Measurements from ENCODE around the gene CHD9. TPM values are rescaled to one million over a fixed set of nuclear protein-coding genes. Genes with fewer than 3 reads are reported as not detected.
"Not testable (repeated sequence)": the region's sequence is repeated elsewhere in the genome, so short reads cannot be mapped to it uniquely, and the experiment has no call there.

The CHD9 gene
- total RNA-seq, 4 donors from 2014 or later = 46.9 to 174 (median 133) TPM

- DNase-seq = no peak
- H3K27ac ChIP-seq = no peak overlapping the region
- no peaks in the 10 kb centered on the region for H3K27me3 ChIP-seq
- peaks cover 0 to 4% of the 10 kb centered on the region in 2 donors for H3K4me1 ChIP-seq
- TF ChIP-seq CTCF (IDR thresholded peaks at IDR 0.05) (no peak), POLR2A (IDR thresholded peaks at IDR 0.05) (no peak)
- intact Hi-C loops (cut with DNase I; ENCODE audit: low total_unique reads) = no loop called here
- H3K4me3 ChIP-seq = no peak overlapping the region
- H3K9me3 ChIP-seq = no peaks in the 10 kb centered on the region
- no peaks in the 10 kb centered on the region for H3K36me3 ChIP-seq
These were observed 120.3 kb downstream of the CHD9 start for GRCh38 chr16:53175118-53175517.

- TF ChIP-seq POLR2A (IDR thresholded peaks at IDR 0.05) (no peak), CTCF (IDR thresholded peaks at IDR 0.05) (no peak)
- Histone ChIP-seq H3K27ac (no peak overlapping the region), H3K27me3 (no peaks in the 10 kb centered on the region), H3K4me1 (peaks cover 0 to 4% of the 10 kb centered on the region in 2 donors), H3K36me3 (no peaks in the 10 kb centered on the region), H3K9me3 (no peaks in the 10 kb centered on the region), H3K4me3 (no peak overlapping the region)
- intact Hi-C loops (cut with DNase I; ENCODE audit: low total_unique reads) = no loop called here
- DNase-seq = no peak
These were observed 121.6 kb downstream of the CHD9 start for GRCh38 chr16:53176434-53176833.

GRCh38 chr16:53183442-53183841 lies 128.7 kb downstream of the CHD9 start:
- no peaks in the 10 kb centered on the region for H3K4me1 ChIP-seq
- intact Hi-C loops (cut with DNase I; ENCODE audit: low total_unique reads) = no loop called here

GRCh38 chr16:53185741-53186140 lies 130.9 kb downstream of the CHD9 start:
- H3K4me3 ChIP-seq; DNase-seq; H3K4me1 ChIP-seq; intact Hi-C loops (cut with DNase I; ENCODE audit: low total_unique reads); H3K27ac ChIP-seq; H3K27me3 ChIP-seq; H3K9me3 ChIP-seq; H3K36me3 ChIP-seq: not testable (repeated sequence)

More at GRCh38 chr16:53183442-53183841, 128.7 kb downstream of the CHD9 start:
- H3K27ac ChIP-seq = no peak overlapping the region
- no peak overlapping the region for H3K4me3 ChIP-seq
- no peaks in the 10 kb centered on the region for H3K9me3 ChIP-seq
- TF ChIP-seq CTCF (IDR thresholded peaks at IDR 0.05) = no peak
- no peak for TF ChIP-seq POLR2A (IDR thresholded peaks at IDR 0.05)
- DNase-seq = no peak
- H3K27me3 ChIP-seq = no peaks in the 10 kb centered on the region
- H3K36me3 ChIP-seq = no peaks in the 10 kb centered on the region

- no peaks in the 10 kb centered on the region for H3K9me3 ChIP-seq
- DNase-seq = no peak
- no peak overlapping the region for H3K27ac ChIP-seq
- no peaks in the 10 kb centered on the region for H3K27me3 ChIP-seq
- H3K4me1 ChIP-seq = no peaks in the 10 kb centered on the region
- TF ChIP-seq CTCF (IDR thresholded peaks at IDR 0.05) (no peak), POLR2A (IDR thresholded peaks at IDR 0.05) (no peak)
- intact Hi-C loops (cut with DNase I; ENCODE audit: low total_unique reads) = no loop called here
- no peaks in the 10 kb centered on the region for H3K36me3 ChIP-seq
- no peak overlapping the region for H3K4me3 ChIP-seq
These were observed 133.0 kb downstream of the CHD9 start for GRCh38 chr16:53187775-53188174.

- intact Hi-C loops (cut with DNase I; ENCODE audit: low total_unique reads) = no loop called here
- no peaks in the 10 kb centered on the region for H3K4me1 ChIP-seq
- H3K27me3 ChIP-seq = no peaks in the 10 kb centered on the region
- no peak overlapping the region for H3K27ac ChIP-seq
- DNase-seq = no peak
- no peaks in the 10 kb centered on the region for H3K9me3 ChIP-seq
- no peaks in the 10 kb centered on the region for H3K36me3 ChIP-seq
- TF ChIP-seq POLR2A (IDR thresholded peaks at IDR 0.05) (no peak), CTCF (IDR thresholded peaks at IDR 0.05) (no peak)
- no peak overlapping the region for H3K4me3 ChIP-seq
These were observed 136.6 kb downstream of the CHD9 start for GRCh38 chr16:53191413-53191812.
